GM19463 (cell line): ENCODE measurements around the gene PTGER3.

Source experiments
- ATAC-seq: cut with Tn5 transposase; IDR thresholded peaks from one replicate; pipeline ENCODE4 v1.9.1; 2021; ENCODE audit warnings: mild to moderate bottlenecking, moderate library complexity; ENCODE audit not compliant: unreplicated experiment

Gene PTGER3

DNA sequence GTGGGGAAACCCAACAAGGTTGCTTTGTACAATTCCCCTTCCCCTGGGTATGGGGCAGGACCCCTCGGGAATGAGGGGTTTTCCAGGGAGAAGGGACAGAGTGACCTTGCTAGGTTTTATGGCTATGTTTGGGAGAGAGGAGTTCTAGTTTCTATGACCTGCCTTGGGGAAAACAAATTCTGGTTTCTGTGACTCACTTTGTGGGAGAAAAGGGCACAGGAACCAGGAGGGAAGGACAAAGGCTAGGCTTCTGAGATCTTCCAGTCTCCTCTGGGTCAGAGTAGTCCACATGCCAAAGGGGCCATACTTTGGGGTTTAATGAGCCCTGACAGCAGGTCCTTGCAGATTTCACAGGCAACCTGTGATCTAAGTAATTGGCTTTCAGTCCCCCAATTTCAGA is 5.5 kb upstream of the PTGER3 start:
- no peak for ATAC-seq

GRCh38 chr1:71049951-71050598 is 2.5 kb upstream of the PTGER3 start:
- ATAC-seq, result peak; percentile 46

- peak; percentile 19 for ATAC-seq
These were observed 553 bp downstream of the PTGER3 start for GRCh38 chr1:71046891-71047634.

- ATAC-seq, result no peak
These were observed 2.1 kb downstream of the PTGER3 start for GRCh38 chr1:71045463-71046028.

DNA sequence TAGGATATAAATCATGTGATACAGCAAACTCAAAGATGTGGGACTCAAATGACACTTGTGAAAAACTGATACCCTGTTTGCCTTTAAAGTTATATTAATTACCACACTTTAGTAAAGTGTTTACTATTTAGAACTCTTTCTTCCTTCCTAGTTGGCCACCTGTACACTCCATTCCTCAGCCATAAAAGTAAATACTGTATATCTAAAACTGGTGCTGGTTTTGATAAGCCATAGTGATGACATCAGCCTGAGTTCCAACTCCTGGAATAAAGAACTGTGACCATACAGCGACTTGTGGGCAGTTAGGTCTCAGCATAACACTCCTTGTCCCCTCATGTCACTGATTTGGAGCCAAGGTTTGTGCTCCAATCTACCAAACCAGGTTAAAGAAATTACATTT is 2.8 kb downstream of the PTGER3 start:
- no peak for ATAC-seq

- ATAC-seq, result no peak
These were observed 4.6 kb downstream of the PTGER3 start for GRCh38 chr1:71043065-71043464.

- ATAC-seq, result no peak
These were observed 5.8 kb downstream of the PTGER3 start for GRCh38 chr1:71041806-71042205.

- no peak for ATAC-seq
These were observed 7.9 kb downstream of the PTGER3 start for GRCh38 chr1:71039661-71040262.

GRCh38 chr1:71038942-71039341 is 8.7 kb downstream of the PTGER3 start:
- no peak for ATAC-seq

- no peak for ATAC-seq
These were observed 9.6 kb downstream of the PTGER3 start for GRCh38 chr1:71037829-71038620.

GRCh38 chr1:71037066-71037465 is 10.6 kb downstream of the PTGER3 start:
- no peak for ATAC-seq

DNA sequence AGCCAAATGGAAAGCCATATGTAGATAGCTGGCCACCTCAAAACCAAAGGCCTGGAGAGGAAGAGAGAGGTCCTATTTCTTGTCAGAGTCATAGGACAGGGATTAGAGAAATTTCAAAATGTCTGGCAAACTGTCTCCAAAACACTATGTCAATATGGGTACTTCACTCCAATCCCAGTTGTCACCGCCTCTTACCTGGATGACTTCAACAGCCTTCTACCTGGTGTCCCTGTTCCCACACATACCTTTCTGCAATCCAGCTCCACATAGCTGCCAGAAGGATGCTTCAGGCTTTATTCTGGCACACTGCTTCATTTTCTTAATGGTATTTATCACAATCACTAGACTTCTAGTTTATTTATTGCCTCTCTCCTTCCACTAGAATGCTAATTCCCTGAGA is 14.5 kb downstream of the PTGER3 start:
- no peak for ATAC-seq

DNA sequence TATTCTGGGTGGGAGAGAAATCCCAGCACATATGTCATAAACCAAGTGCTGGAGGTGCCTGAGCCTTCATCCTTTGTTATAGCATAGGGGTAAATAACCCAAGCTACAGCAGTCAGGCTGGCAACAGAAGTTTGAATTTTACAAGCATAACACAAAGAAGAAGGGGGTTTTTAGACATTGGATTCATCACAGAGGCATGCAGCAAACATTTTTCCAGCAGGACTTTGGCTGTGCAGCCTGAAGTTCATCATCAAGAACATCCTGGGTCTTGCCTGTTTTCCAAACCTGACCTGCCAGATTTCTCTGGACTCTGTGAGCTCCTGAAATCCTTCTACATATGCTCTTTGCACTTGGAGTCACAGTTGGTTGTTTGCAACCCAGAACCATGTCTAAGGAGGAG is 16.2 kb downstream of the PTGER3 start:
- no peak for ATAC-seq

DNA sequence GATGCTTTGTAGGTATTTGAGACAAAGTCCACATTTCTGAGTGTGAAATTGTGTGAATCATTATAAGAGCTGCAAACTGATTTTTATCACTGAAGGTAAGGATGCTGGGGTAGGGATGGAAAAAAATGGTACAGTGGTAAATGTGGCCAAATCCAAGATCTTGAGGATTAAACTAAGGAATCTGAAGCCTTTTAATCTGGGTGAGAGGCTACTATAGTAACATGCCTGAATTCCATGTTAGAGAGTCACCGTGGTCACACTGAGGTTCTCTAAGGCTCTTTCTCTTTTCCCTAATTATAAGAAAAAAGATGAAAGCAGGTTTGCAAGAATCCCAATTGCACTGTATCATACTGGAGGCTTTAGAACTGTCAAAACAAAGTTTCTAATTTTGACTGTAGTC is 17.6 kb downstream of the PTGER3 start:
- ATAC-seq, result no peak

- ATAC-seq, result no peak
These were observed 18.6 kb downstream of the PTGER3 start for GRCh38 chr1:71028981-71029380.

DNA sequence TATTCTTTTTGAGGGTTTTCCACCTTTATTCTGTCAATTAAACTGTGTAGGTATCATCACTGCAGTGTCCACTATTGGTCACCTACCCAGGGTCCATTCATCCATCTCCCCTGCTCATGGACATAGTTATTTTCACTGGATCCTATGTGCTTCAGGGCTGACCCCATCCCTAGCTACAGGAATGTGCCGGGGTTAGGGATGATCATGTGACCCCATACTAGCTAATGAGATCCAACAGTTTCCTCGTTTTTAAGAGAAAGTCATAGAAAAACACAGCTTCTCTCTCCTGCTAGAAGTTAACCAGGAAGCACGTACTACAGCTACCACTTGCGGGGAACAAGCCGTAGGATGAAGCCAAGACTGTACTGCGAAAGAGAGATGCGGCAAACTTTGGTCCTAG is 19.6 kb downstream of the PTGER3 start:
- ATAC-seq, result no peak

DNA sequence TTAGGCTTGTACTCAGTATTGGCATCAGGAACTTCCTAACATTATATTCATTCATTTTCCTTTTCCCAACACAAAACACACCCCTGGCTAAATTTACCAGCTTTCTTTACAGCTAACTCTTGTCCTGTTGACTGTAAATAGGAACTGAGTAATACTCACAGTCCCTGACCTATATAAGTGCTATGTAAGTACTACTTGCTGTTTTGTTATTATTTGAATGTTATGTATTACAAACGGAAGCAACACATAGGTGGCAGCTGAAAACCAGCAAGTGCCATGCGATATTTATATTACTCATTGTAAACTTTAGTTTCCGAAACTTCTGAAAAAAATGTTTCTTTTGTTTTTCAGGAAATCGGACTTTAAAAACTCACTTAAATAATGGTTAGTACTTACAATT is 21.5 kb downstream of the PTGER3 start:
- no peak for ATAC-seq

DNA sequence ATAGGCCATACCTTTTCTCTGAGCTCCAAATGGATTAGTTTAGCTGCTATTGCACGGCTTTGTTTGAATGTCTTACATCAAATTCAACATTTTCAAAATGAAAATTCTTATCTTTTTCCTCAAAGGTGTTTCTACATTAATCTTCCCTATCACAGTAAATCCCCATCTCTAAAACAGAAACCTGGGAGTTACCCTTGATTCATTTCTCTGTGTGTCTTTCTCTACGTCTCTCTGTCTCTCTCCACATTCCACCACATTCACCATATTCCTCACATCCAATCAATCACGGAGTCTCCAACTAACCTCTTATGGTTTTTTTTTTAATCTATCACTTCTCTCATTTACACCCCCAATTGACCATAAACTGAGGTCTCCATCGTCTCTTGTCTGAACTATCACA is 24.1 kb downstream of the PTGER3 start:
- ATAC-seq, result no peak

- ATAC-seq, result no peak
These were observed 28.2 kb downstream of the PTGER3 start for GRCh38 chr1:71019233-71019969.

DNA sequence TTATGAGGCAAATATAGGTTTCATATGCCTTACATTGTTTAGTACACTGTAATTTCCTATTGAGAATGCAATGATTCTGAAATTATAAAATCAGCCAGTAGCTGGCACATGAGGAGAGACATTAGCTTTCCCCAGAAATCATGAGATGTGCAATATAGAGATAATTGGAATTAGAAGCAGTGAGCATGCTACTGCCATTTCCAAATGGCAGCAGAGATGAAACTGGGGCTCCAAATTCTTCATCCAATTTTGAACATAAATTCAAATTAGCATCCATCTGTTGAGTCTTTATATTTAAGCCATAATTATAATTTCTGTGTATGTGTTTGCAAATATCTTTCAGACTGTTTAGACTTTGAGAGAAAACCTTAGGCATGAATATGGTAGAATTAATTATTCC is 28.8 kb downstream of the PTGER3 start:
- no peak for ATAC-seq
